H1 (cell line): ENCODE measurements around the gene FHIT. TPM values are rescaled to one million over a fixed set of nuclear protein-coding genes. Genes with fewer than 3 reads are reported as not detected.

ENCODE experiments used
- CTCF ChIA-PET: fragments of 300-600 bp; sonication (Branson Sonifier 250); formaldehyde crosslinking; loops from one replicate; lab custom pipeline; 2021; ENCODE audit not compliant: partially characterized antibody; lab: Charles Lee
- POLR2A ChIA-PET: fragments of 300-600 bp; sonication (Branson Sonifier 250); formaldehyde crosslinking; loops from one replicate; lab custom pipeline; 2021; ENCODE audit warnings: inconsistent platforms; ENCODE audit not compliant: partially characterized antibody; lab: Charles Lee
- DNase-seq, 2 experiments: peaks; one replicate each; pipeline versions ENCODE4 v3.0.0 to v3.0.0-alpha.2; 2010 to 2022; ENCODE audit warnings: low spot score in 2 of 2, low read depth in 1 of 2, mixed read lengths in 1 of 2
- FAIRE-seq: peaks from 2 replicates; lab custom pipeline; 2011; peaks lifted over from hg19 to GRCh38; lab: Jason Lieb, UNC
- H2AFZ ChIP-seq: 2 replicates; pipeline ENCODE4 v1.8.1; 2012; ENCODE audit warnings: low read length, inconsistent platforms
- H2AK5ac ChIP-seq: 2 replicates; pipeline ENCODE4 v1.6.1; 2013; ENCODE audit warnings: low read depth, low read length
- H2BK120ac ChIP-seq: replicated peaks from 2 replicates; pipeline ENCODE3; 2013; ENCODE audit warnings: low read depth, low read length, inconsistent platforms
- H2BK12ac ChIP-seq: 2 replicates; pipeline ENCODE4 v1.6.1; 2013; ENCODE audit warnings: low read depth, low read length
- H2BK15ac ChIP-seq: 2 replicates; pipeline ENCODE4 v1.6.1; 2013; ENCODE audit warnings: low read length
- H2BK20ac ChIP-seq: 2 replicates; pipeline ENCODE4 v1.6.1; 2013; ENCODE audit warnings: low read length
- H2BK5ac ChIP-seq: 2 replicates; pipeline ENCODE4 v1.6.1; 2013; ENCODE audit warnings: low read depth, low read length
- H3K14ac ChIP-seq: 2 replicates; pipeline ENCODE4 v1.6.1; 2013; ENCODE audit warnings: inconsistent platforms; ENCODE audit not compliant: insufficient read length
- H3K18ac ChIP-seq: 2 replicates; pipeline ENCODE4 v1.6.1; 2013; ENCODE audit warnings: low read length; ENCODE audit errors: extremely low read depth
- H3K23ac ChIP-seq: 2 replicates; pipeline ENCODE4 v1.6.1; 2013; ENCODE audit warnings: inconsistent platforms; ENCODE audit not compliant: insufficient read length
- H3K23me2 ChIP-seq: 2 replicates; pipeline ENCODE4 v1.6.1; 2013; ENCODE audit warnings: low read depth, low read length
- H3K27ac ChIP-seq: 2 replicates; pipeline ENCODE4 v1.6.1; 2011; ENCODE audit warnings: low read depth, low read length, inconsistent platforms
- H3K27me3 ChIP-seq, 4 experiments: replicated peaks in 1 of 4; 1 replicate in 1 of 4; 2 replicates in 3 of 4; pipeline versions ENCODE4 v1.6.1 to v1.8.1; 2011 to 2013; ENCODE audit warnings: low read length in 3 of 4, mild to moderate bottlenecking in 3 of 4, inconsistent platforms in 2 of 4, mixed read lengths in 2 of 4, moderate library complexity in 1 of 4; ENCODE audit not compliant: control insufficient read depth in 3 of 4, insufficient read depth in 3 of 4; ENCODE audit errors: extremely low read depth in 1 of 4
- H3K36me3 ChIP-seq, 4 experiments: 2 replicates each; pipeline versions ENCODE4 v1.6.1 to v1.8.1; 2011 to 2013; ENCODE audit warnings: mild to moderate bottlenecking in 4 of 4, low read length in 3 of 4, moderate library complexity in 2 of 4, control low read depth in 1 of 4, inconsistent platforms in 1 of 4; ENCODE audit not compliant: insufficient read depth in 4 of 4, control insufficient read depth in 2 of 4
- H3K4ac ChIP-seq: replicated peaks from 2 replicates; pipeline ENCODE3; 2013; ENCODE audit warnings: low read length, low read depth, mixed read lengths, inconsistent platforms; ENCODE audit not compliant: insufficient read length
- H3K4me1 ChIP-seq, 4 experiments: replicated peaks in 1 of 4; 1 replicate in 1 of 4; 2 replicates in 3 of 4; pipeline versions ENCODE4 v1.6.1 to v1.8.1; 2011 to 2013; ENCODE audit warnings: low read length in 3 of 4, inconsistent platforms in 2 of 4, mixed read lengths in 1 of 4; ENCODE audit not compliant: insufficient read depth in 4 of 4, control insufficient read depth in 3 of 4
- H3K4me2 ChIP-seq, 2 experiments: 2 replicates each; pipeline versions ENCODE4 v1.6.1 to v1.8.1; 2011 to 2013; ENCODE audit warnings: low read depth in 2 of 2, low read length in 2 of 2, control low read depth in 1 of 2, inconsistent platforms in 1 of 2, mild to moderate bottlenecking in 1 of 2; ENCODE audit not compliant: insufficient read depth in 1 of 2
- H3K4me3 ChIP-seq, 4 experiments: fragments of 200-600, 300-600 bp in 1 of 4; sonication (generic), shearing (Covaris generic), sonication (Bioruptor Twin) in 1 of 4; 2 replicates each; pipeline versions ENCODE4 v1.5.1 to v1.8.1; 2011 to 2016; ENCODE audit warnings: low read length in 4 of 4, low read depth in 3 of 4, control low read depth in 2 of 4, inconsistent platforms in 2 of 4, mild to moderate bottlenecking in 2 of 4, mixed read lengths in 1 of 4, moderate library complexity in 1 of 4; ENCODE audit not compliant: insufficient read depth in 2 of 4; ENCODE audit errors: extremely low read depth in 1 of 4
- H3K56ac ChIP-seq: replicated peaks from 2 replicates; pipeline ENCODE3; 2013; ENCODE audit warnings: low read depth, mild to moderate bottlenecking, mixed read lengths, low read length, inconsistent platforms; ENCODE audit not compliant: insufficient read length
- H3K79me1 ChIP-seq: 2 replicates; pipeline ENCODE4 v1.6.1; 2013; ENCODE audit warnings: low read depth, low read length, control low read depth
- H3K79me2 ChIP-seq, 2 experiments: 2 replicates each; pipeline versions ENCODE4 v1.6.1 to v1.8.1; 2012 to 2013; ENCODE audit warnings: low read length in 2 of 2, mild to moderate bottlenecking in 2 of 2, inconsistent platforms in 1 of 2; ENCODE audit not compliant: insufficient read depth in 2 of 2, control insufficient read depth in 1 of 2
- H3K9ac ChIP-seq, 4 experiments: replicated peaks in 1 of 4; 1 replicate in 1 of 4; 2 replicates in 3 of 4; pipeline versions ENCODE4 v1.6.1 to v1.8.1; 2011 to 2013; ENCODE audit warnings: low read depth in 3 of 4, low read length in 3 of 4, control low read depth in 2 of 4, mild to moderate bottlenecking in 2 of 4, moderate library complexity in 2 of 4, inconsistent platforms in 1 of 4; ENCODE audit errors: extremely low read depth in 1 of 4
- H3K9me3 ChIP-seq, 2 experiments: 2 replicates each; pipeline versions ENCODE4 v1.6.1 to v1.8.1; 2012 to 2013; ENCODE audit warnings: mild to moderate bottlenecking in 2 of 2, moderate library complexity in 2 of 2, control low read depth in 1 of 2, inconsistent platforms in 1 of 2, low read depth in 1 of 2, low read length in 1 of 2, mixed read lengths in 1 of 2; ENCODE audit not compliant: insufficient read depth in 2 of 2
- H4K20me1 ChIP-seq, 2 experiments: replicated peaks in 1 of 2; 2 replicates each; pipeline versions ENCODE3 to v1.8.1; 2011 to 2013; ENCODE audit warnings: inconsistent platforms in 2 of 2, low read length in 2 of 2, mild to moderate bottlenecking in 1 of 2; ENCODE audit not compliant: insufficient read depth in 2 of 2, control insufficient read depth in 1 of 2
- H4K5ac ChIP-seq: 2 replicates; pipeline ENCODE4 v1.6.1; 2013; ENCODE audit warnings: low read length, low read depth, mixed read lengths, inconsistent platforms; ENCODE audit not compliant: insufficient read length
- H4K8ac ChIP-seq: 2 replicates; pipeline ENCODE4 v1.8.0; 2013; ENCODE audit warnings: mild to moderate bottlenecking, moderate library complexity, low read length, inconsistent platforms; ENCODE audit not compliant: insufficient read depth; ENCODE audit errors: extremely low read depth
- H4K91ac ChIP-seq: replicated peaks from 2 replicates; pipeline ENCODE3; 2013; ENCODE audit warnings: low read length, mixed read lengths, inconsistent platforms; ENCODE audit not compliant: insufficient read length
- ATF2 ChIP-seq: IDR thresholded peaks from 2 replicates; pipeline ENCODE4 v1.6.1; 2012; ENCODE audit warnings: low read length, inconsistent platforms
- BRCA1 ChIP-seq: IDR thresholded peaks from 2 replicates; pipeline ENCODE4 v1.6.1; 2012; ENCODE audit warnings: low read depth, low read length, improper control_type of control experiment
- CBX8 ChIP-seq: fragments of 300-800, 300-1000 bp; sonication (generic); IDR thresholded peaks from 2 replicates; pipeline ENCODE4 v1.7.1; 2016; ENCODE audit warnings: low read depth, low read length, borderline replicate concordance
- CHD2 ChIP-seq: IDR thresholded peaks from 2 replicates; pipeline ENCODE4 v1.6.1; 2012; ENCODE audit warnings: low read length, improper control_type of control experiment
- CREB1 ChIP-seq: IDR thresholded peaks from 2 replicates; pipeline ENCODE4 v1.6.1; 2012; ENCODE audit warnings: inconsistent platforms
- E2F6 ChIP-seq: IDR thresholded peaks from 2 replicates; pipeline ENCODE4 v1.6.1; 2012; ENCODE audit warnings: inconsistent platforms
- EP300 ChIP-seq, 2 experiments: IDR thresholded peaks; 1 replicate in 1 of 2; 2 replicates in 1 of 2; pipeline ENCODE4 v1.6.1; 2011 to 2012; ENCODE audit warnings: low read depth in 2 of 2, low read length in 2 of 2, mild to moderate bottlenecking in 2 of 2, borderline replicate concordance in 1 of 2, inconsistent platforms in 1 of 2, moderate library complexity in 1 of 2
- EZH2 ChIP-seq: fragments of 200-600 bp; sonication (generic); IDR thresholded peaks from 2 replicates; pipeline ENCODE4 v1.7.1; 2012; ENCODE audit warnings: low read depth, mild to moderate bottlenecking, moderate library complexity, low read length, inconsistent platforms; ENCODE audit not compliant: severe bottlenecking
- POU5F1 ChIP-seq: IDR thresholded peaks from 2 replicates; pipeline ENCODE4 v1.6.1; 2011; ENCODE audit warnings: low read depth, mild to moderate bottlenecking, low read length, moderate library complexity
- SP4 ChIP-seq: IDR thresholded peaks from 2 replicates; pipeline ENCODE4 v1.6.1; 2012; ENCODE audit warnings: low read length, inconsistent platforms
- TAF7 ChIP-seq: optimal IDR thresholded peaks from 2 replicates; pipeline ENCODE3; 2011; ENCODE audit warnings: low read depth, mild to moderate bottlenecking, inconsistent platforms, low read length, moderate library complexity, borderline replicate concordance
- ZNF274 ChIP-seq: IDR thresholded peaks from 2 replicates; pipeline ENCODE4 v1.7.0; 2012; ENCODE audit warnings: low read length, borderline replicate concordance; ENCODE audit errors: extremely low read depth
- WGBS, 2 experiments: shearing (Covaris generic) in 1 of 2; methylation state at CpG; one replicate each; pipeline versions ENCODE4 v1.1.6 to v1.1.7; 2013 to 2015; ENCODE audit warnings: low lambda C conversion rate in 2 of 2, mixed read lengths in 2 of 2, inconsistent platforms in 1 of 2, low coverage in 1 of 2, missing lambda C conversion rate in 1 of 2; ENCODE audit not compliant: insufficient replicate concordance in 2 of 2, insufficient coverage in 1 of 2, insufficient read length in 1 of 2; ENCODE audit errors: extremely low coverage in 1 of 2, missing lambda C conversion rate in 1 of 2; 5-methylcytosine and 5-hydroxymethylcytosine counted together
- polyA plus RNA-seq, 7 experiments: library from polyadenylated mRNA; depleted of rRNA in 3 of 7; stranded (reverse) in 5 of 7; unstranded in 2 of 7; fragments of >200 nt in 5 of 7; fragments of 200-250 nt in 2 of 7; gene quantifications; 1 replicate in 5 of 7; 2 replicates in 1 of 7; 4 replicates in 1 of 7; pipeline versions ENCODE4 v1.2.1 to v1.2.3, GENCODE V29; 2011 to 2013; ENCODE audit warnings: missing spikeins in 2 of 7, mixed read lengths in 2 of 7
- total RNA-seq: library from RNA; stranded (reverse); fragmentation: NEBNext Ultra II Directional; extraction: Animal tissue kit (Norgen Biotek cat#: 25700); gene quantifications from 2 replicates; pipeline ENCODE4 v1.2.1, GENCODE V29; 2021

The FHIT gene
- total and polyA plus RNA-seq, 2 of the 8 experiments (the other 6 are each of a cell fraction or from before 2014, with no cell fraction given) = 1.2 to 3.2 TPM

DNA sequence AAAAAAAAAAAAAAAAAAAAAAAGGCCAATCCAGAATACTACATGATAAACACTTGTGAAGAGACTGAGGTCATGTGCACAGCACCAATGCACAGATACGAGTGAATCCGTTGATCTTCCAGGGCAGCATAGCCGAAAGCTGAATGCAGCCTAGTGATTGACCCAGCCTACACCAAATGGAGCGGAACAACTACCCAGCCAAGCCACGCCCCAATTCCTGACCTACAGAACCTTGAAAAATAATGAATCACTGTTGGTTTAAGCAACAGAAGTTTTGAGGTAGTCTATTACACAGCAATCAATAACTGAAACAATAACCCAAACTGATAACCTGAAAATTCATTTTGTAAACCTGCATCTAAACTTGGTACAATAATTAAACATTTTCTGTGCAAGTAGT lies 361.0 kb downstream of the FHIT start:
- H2BK120ac ChIP-seq = no peak overlapping the region
- no peaks in the 10 kb centered on the region; a peak in 1 of 7 replicates for H3K4me1 ChIP-seq
- ChIA-PET POLR2A (no interaction called here), CTCF (interaction anchor here (2.1 kb wide), 1 partner anchor 147 kb away, joined by 9 read pairs; no protein-coding TSS in a partner anchor)
- no peak overlapping the region for H4K8ac ChIP-seq
- no peaks in the 10 kb centered on the region for H3K36me3 ChIP-seq
- FAIRE-seq (no peak), DNase-seq (no peak)
- no peak overlapping the region for H3K18ac ChIP-seq
- H2BK20ac ChIP-seq = no peak overlapping the region
- no peak overlapping the region for H2BK15ac ChIP-seq
- H4K91ac ChIP-seq = no peak overlapping the region
- H3K56ac ChIP-seq = no peak overlapping the region
- H2AK5ac ChIP-seq = no peak overlapping the region
- no peak overlapping the region for H3K14ac ChIP-seq
- H3K23ac ChIP-seq = no peak overlapping the region
- no peak overlapping the region for H3K9ac ChIP-seq
- H3K4ac ChIP-seq = no peak overlapping the region
- no peak overlapping the region for H2AFZ ChIP-seq
- no peak overlapping the region for H3K27ac ChIP-seq
- H3K27me3 ChIP-seq = no peaks in the 10 kb centered on the region
- no peaks in the 10 kb centered on the region for H3K23me2 ChIP-seq
- no peak overlapping the region for H2BK12ac ChIP-seq
- H3K9me3 ChIP-seq = no peaks in the 10 kb centered on the region
- no peak overlapping the region for H3K4me2 ChIP-seq
- H3K4me3 ChIP-seq = no peak overlapping the region
- no peaks in the 10 kb centered on the region for H3K79me2 ChIP-seq
- no peak overlapping the region for H4K5ac ChIP-seq
- no peaks in the 10 kb centered on the region for H3K79me1 ChIP-seq
- H2BK5ac ChIP-seq = no peak overlapping the region
- 84% methylated on average over 5 of the region's 5 CpGs; no CpG with 5 or more reads in 1 of the 2 experiments for WGBS, 2 experiments
- H4K20me1 ChIP-seq = no peaks in the 10 kb centered on the region
- TF ChIP-seq CREB1 (no peak), E2F6 (no peak), ZNF274 (no peak), BRCA1 (no peak), SP4 (no peak), CHD2 (no peak), ATF2 (no peak), EP300 (IDR thresholded peaks at IDR 0.05; ENCODE audit: borderline replicate concordance in 1 of 2, low read depth in 2 of 2, low read length in 2 of 2) (no peak), TAF7 (no peak), POU5F1 (no peak), EZH2 (no peak), CBX8 (no peak)
